ENCODE results near the gene SAT1.

- TF ChIP-seq CTCF (IDR thresholded peaks at IDR 0.05; ENCODE audit: poor library complexity) (no peak), EZH2phosphoT487 (IDR thresholded peaks at IDR 0.05; ENCODE audit: low read depth, severe bottlenecking, unreplicated experiment) (no peak)
Observed at GRCh38 chrX:23799469-23800065, 16.6 kb downstream of the SAT1 start.

Measured in hepatocyte (in vitro differentiated cells).